Tongue (tissue), 2 donors: ENCODE measurements around the gene NFIB. TPM values are rescaled to one million over a fixed set of nuclear protein-coding genes. Genes with fewer than 3 reads are reported as not detected.

ENCODE experiments used
- DNase-seq: peaks from one replicate; pipeline ENCODE4 v3.0.0-alpha.2; 2015
- total RNA-seq: library from RNA; depleted of rRNA; stranded (reverse); fragments of >200 nt; gene quantifications from one replicate; pipeline ENCODE4 v1.2.3, GENCODE V29; 2014

Gene NFIB
- total RNA-seq, 1 donor from 2014 or later: 161 TPM

DNA sequence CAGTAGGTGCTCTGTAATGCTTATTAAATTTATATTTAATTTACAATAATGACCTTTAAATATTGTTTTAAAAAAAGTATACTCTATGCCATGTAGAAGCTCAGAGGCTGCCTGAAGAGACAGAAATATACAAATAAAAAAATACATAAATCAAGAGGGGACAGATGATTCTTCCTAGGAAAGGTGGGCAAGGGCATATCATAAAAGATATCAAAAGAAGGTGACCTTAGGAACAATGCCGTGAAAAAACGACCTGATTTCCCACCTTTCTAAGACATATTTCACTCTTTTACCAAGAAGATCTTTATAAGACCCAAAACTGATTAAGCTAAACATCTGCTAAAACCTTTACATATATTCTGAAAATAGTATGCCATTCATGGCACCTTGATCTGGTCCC, 128.9 kb downstream of the NFIB start:
- no peak for DNase-seq

DNA sequence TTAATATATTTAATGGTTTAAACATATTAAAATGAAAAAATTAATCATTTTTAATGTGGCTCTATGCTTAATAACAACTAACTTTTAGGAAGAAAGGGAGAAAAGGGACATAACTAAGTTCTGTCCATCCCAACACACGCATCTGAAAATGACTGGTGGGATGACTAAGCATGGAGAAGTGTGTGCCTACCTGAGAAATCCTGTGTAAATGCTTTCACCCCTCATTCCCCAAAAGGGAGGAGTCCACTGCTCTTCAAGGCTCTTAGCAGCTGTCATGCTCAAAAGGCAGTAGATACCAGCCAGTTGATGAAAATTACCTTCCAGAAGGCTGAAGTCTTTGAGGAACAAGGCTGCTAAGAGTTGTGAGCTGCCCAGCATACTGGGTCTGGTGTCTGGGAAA, 130.9 kb downstream of the NFIB start:
- no peak for DNase-seq

GRCh38 chr9:14180960-14181537, 132.9 kb downstream of the NFIB start:
- DNase-seq: no peak

- no peak for DNase-seq
Observed at GRCh38 chr9:14180093-14180959, 133.6 kb downstream of the NFIB start.

GRCh38 chr9:14179449-14179848, 134.5 kb downstream of the NFIB start:
- no peak for DNase-seq

GRCh38 chr9:14175778-14176177, 138.2 kb downstream of the NFIB start:
- no peak for DNase-seq

DNA sequence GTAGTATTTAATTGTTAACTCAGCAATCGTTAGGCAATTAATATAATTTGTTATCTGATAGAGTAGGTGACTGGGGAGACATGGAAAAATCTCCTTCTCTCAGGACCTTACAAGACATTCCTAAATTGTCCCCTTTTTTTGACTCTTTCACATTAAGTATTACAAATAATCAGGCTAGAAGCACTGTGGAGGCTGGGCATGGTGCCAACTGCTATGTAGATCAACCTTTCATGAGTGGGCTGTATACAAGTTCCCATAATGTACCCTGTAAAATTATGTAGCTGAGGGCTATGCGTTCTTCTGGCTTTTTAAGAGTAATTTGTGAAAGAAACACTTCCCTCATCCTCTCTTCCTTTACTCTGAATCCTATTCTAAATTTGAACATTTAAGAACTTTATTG, 140.2 kb downstream of the NFIB start:
- no peak for DNase-seq

GRCh38 chr9:14170973-14171596, 142.9 kb downstream of the NFIB start:
- DNase-seq: no peak

GRCh38 chr9:14170392-14170931, 143.5 kb downstream of the NFIB start:
- no peak for DNase-seq

DNA sequence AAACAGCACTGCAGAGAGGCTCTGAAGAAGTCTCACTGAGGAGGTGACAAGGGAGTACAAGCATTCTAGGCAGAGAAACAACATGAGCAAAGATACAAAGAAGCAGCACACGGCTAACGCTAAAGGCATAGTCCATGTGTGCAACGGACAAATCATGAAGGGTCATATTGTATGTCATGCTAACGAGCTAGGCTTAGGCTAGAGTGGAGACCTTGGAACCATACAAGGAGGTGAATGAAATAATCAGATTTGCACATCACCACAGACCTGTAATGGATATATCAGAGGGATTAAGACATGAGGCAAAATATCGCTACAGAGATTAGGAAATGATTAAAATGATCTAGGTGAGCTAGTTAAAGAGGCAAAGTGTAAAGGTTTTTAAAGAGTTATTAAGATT, 145.6 kb downstream of the NFIB start:
- no peak for DNase-seq

GRCh38 chr9:14165376-14166035, 148.4 kb downstream of the NFIB start:
- DNase-seq: no peak

DNA sequence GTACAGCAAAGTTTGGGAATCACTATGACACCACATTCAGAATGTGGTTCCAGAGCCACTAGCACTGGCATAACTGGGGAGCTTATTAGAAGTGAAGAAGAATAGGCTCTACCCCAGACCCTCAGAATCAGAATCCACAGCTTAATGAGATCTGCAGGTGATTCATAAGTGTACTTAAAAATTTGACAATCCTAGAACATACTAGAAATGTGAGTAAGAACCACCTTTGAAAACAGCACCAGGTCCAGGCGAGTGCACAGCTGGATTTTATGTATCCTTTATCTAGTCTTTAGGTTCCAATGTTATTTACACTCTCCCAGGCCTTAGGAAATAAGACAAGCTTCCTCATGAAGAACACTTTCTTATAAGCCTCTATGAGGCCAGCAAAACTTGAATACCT, 149.0 kb downstream of the NFIB start:
- DNase-seq: no peak

GRCh38 chr9:14159440-14160216, 154.3 kb downstream of the NFIB start:
- peak; percentile 65 for DNase-seq

GRCh38 chr9:14158916-14159315, 155.0 kb downstream of the NFIB start:
- DNase-seq: no peak

DNA sequence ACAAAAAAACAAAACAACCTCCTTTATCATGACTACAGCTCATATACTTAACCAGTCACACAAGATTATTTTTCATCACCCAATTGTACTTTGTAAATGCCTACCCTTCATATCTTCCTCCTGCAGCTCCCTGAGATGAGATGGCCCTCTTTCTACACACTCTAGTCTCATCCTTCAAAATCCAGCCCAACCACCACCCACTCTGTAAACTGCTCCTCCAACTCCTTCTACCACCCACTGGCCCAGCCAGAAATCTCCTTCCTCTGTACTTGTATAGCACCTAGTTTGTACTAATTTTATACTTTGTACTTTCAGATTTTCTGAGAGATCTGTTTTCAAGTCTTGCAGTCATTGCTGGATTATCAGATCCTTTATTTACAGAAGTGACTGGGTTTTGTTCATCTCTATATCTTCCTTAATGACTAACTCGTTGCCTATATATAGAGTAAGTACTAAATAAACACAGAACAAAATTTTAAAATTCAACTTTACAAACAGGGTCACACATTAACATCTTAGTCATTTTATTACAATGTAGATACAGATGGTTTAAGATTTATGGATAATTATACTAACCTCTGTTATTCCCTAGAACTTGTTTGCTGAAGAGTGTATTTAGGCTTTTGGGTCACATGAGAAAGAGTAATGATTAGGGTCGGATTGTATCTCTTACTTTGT, 155.7 kb downstream of the NFIB start:
- DNase-seq: no peak

GRCh38 chr9:14157191-14157590, 156.8 kb downstream of the NFIB start:
- no peak for DNase-seq

- DNase-seq: no peak
Observed at GRCh38 chr9:14156046-14156445, 157.9 kb downstream of the NFIB start.

DNA sequence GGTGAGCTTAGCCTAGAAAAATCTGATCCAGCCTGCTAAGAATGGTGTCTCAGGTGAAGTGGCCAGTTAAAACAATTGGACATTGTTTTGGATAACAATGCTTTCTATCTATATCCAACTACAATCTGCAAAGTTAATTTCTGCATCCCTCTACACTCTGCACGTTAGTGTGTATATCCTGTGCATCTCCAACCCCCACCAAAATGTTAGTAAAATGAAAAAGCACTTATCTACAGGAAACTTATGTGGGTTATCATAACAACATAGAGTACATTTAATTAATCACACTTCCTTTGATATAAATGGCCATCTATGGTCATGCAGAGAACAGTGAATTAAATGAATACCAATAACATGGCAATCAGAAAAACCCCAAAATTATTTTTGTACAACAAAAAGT, 158.7 kb downstream of the NFIB start:
- DNase-seq: no peak

DNA sequence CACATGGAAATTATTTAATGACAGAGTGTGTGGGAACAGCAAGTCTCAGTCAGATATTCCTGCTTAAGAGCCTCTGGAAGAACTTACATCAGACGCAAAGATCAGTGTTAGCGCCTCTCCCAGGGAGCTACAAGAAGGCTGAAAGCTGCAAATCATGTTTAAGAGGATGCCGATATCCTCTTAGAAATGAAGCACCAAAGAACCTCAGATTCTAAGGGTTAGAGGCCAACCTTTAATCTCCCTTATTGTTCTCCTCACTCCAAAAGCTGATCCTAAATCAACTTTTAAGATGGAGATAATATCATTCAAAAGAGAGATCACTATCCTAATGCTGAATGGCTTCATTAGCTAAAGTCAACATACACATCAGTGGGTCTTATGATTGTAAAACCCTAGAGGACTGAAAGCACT, 160.6 kb downstream of the NFIB start:
- peak; percentile 43 for DNase-seq

- no peak for DNase-seq
Observed at GRCh38 chr9:14151451-14151850, 162.5 kb downstream of the NFIB start.

DNA sequence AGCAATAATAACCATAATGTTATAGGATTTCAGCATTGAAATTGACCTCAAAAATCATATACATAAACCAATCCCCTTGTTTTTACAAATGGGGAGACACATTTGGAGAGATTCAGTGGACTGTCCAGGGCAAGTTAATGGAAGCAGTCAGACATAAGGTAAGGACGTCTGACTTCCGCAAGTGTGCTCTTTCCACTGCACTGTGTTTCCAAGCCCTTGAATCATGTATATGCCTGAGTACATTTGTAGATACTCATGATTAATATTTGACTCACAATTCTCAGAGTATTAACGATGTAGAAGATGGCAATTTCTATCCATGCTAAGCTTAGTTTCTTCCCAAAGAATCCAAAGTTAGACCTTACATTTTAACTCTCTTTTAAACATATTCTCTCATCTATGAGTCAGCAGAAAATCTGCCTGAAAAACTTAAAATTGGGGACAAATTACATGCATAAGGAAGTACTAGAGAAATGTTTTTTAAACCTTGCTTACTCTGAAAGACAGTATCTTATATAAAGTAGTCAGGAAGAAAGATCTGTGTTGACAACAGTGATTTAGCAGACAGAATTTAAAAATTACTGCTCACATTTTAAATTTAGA, 165.3 kb downstream of the NFIB start:
- DNase-seq: no peak
